SK-N-SH treated with all-trans-retinoic acid at 6 μM for 48 hours (cell line): ENCODE measurements around the gene LHX6.

ENCODE experiments used
- ATAC-seq: fragments of 200-7000 bp; cut with Tn5 transposase; 3 replicates; pipeline ENCODE4 v1.9.1; 2020; ENCODE audit warnings: mild to moderate bottlenecking, moderate library complexity
- ARNTL ChIP-seq: fragments of 450-650 bp; formaldehyde crosslinking; IDR thresholded peaks from 2 replicates; pipeline ENCODE4 v1.5.0; 2020; ENCODE audit warnings: low read depth, mild to moderate bottlenecking, moderate library complexity, borderline replicate concordance
- BACH2 ChIP-seq: fragments of 250-450 bp; sonication (Bioruptor Pico); IDR thresholded peaks from 2 replicates; pipeline ENCODE4 v1.9.0; 2021; ENCODE audit warnings: mild to moderate bottlenecking, borderline replicate concordance
- CREB5 ChIP-seq: fragments of 250-450 bp; sonication (Bioruptor Pico); IDR thresholded peaks from 2 replicates; pipeline ENCODE4 v1.5.1; 2020; ENCODE audit warnings: low read depth, mild to moderate bottlenecking, moderate library complexity
- CSDC2 ChIP-seq: fragments of 250-450 bp; sonication (Bioruptor Pico); IDR thresholded peaks from 2 replicates; pipeline ENCODE4 v1.5.0; 2020; ENCODE audit warnings: mild to moderate bottlenecking, moderate library complexity
- ESRRG ChIP-seq: fragments of 250-450 bp; sonication (Bioruptor Pico); IDR thresholded peaks from 2 replicates; pipeline ENCODE4 v1.6.1; 2021; ENCODE audit warnings: mild to moderate bottlenecking
- GLIS3 ChIP-seq: fragments of 250-450 bp; sonication (Bioruptor Pico); IDR thresholded peaks from 2 replicates; pipeline ENCODE4 v1.5.0; 2020; ENCODE audit warnings: mild to moderate bottlenecking, moderate library complexity
- ISL1 ChIP-seq: fragments of 250-450 bp; sonication (Bioruptor Pico); IDR thresholded peaks from 2 replicates; pipeline ENCODE4 v2.1.2; 2022; ENCODE audit warnings: mild to moderate bottlenecking, moderate library complexity
- OSR1 ChIP-seq: fragments of 250-450 bp; sonication (Bioruptor Pico); IDR thresholded peaks from 2 replicates; pipeline ENCODE4 v1.8.0; 2022; ENCODE audit warnings: moderate library complexity, mild to moderate bottlenecking, inconsistent platforms
- PATZ1 ChIP-seq: fragments of 250-450 bp; sonication (Bioruptor Pico); IDR thresholded peaks from 2 replicates; pipeline ENCODE4 v1.8.0; 2020; ENCODE audit warnings: mild to moderate bottlenecking, moderate library complexity, borderline replicate concordance
- POU6F1 ChIP-seq: fragments of 250-450 bp; sonication (Bioruptor Pico); IDR thresholded peaks from 2 replicates; pipeline ENCODE4 v1.8.0; 2021; ENCODE audit warnings: low read depth, mild to moderate bottlenecking, moderate library complexity, borderline replicate concordance
- PPARA ChIP-seq: fragments of 250-450 bp; sonication (Bioruptor Pico); IDR thresholded peaks from 2 replicates; pipeline ENCODE4 v1.5.0; 2020; ENCODE audit warnings: mild to moderate bottlenecking, borderline replicate concordance
- RARB ChIP-seq: fragments of 250-450 bp; sonication (Bioruptor Pico); IDR thresholded peaks from 2 replicates; pipeline ENCODE4 v1.8.0; 2021; ENCODE audit warnings: mild to moderate bottlenecking, moderate library complexity
- TCF4 ChIP-seq: fragments of 250-450 bp; sonication (Bioruptor Pico); IDR thresholded peaks from 2 replicates; pipeline ENCODE4 v1.8.0; 2021; ENCODE audit warnings: mild to moderate bottlenecking, moderate library complexity, borderline replicate concordance
- TOX ChIP-seq: fragments of 250-450 bp; sonication (Bioruptor Pico); IDR thresholded peaks from 2 replicates; pipeline ENCODE4 v1.8.0; 2021; ENCODE audit warnings: mild to moderate bottlenecking, moderate library complexity, borderline replicate concordance
- ZC3H10 ChIP-seq: fragments of 250-450 bp; sonication (Bioruptor Pico); IDR thresholded peaks from 2 replicates; pipeline ENCODE4 v1.5.1; 2021; ENCODE audit warnings: mild to moderate bottlenecking, moderate library complexity
- ZFP3 ChIP-seq: fragments of 250-450 bp; sonication (Bioruptor Pico); IDR thresholded peaks from 2 replicates; pipeline ENCODE4 v1.5.0; 2020; ENCODE audit warnings: mild to moderate bottlenecking, moderate library complexity
- ZFP30 ChIP-seq: fragments of 450-650 bp; formaldehyde crosslinking; IDR thresholded peaks from 2 replicates; pipeline ENCODE4 v1.5.0; 2022; ENCODE audit warnings: mild to moderate bottlenecking, moderate library complexity
- ZNF565 ChIP-seq: fragments of 450-650 bp; formaldehyde crosslinking; conservative IDR thresholded peaks from 2 replicates; pipeline ENCODE4 v1.5.0; 2020; ENCODE audit warnings: low read depth, mild to moderate bottlenecking, moderate library complexity
- ZNF70 ChIP-seq: fragments of 450-650 bp; formaldehyde crosslinking; IDR thresholded peaks from 2 replicates; pipeline ENCODE4 v1.5.0; 2020; ENCODE audit warnings: mild to moderate bottlenecking, moderate library complexity
- ZNF8 ChIP-seq: fragments of 450-650 bp; formaldehyde crosslinking; IDR thresholded peaks from 2 replicates; pipeline ENCODE4 v1.5.0; 2020; ENCODE audit warnings: mild to moderate bottlenecking, moderate library complexity
- TF ChIP-seq, protein P1 (sequence below): fragments of 250-450 bp; sonication (Bioruptor Pico); IDR thresholded peaks from 2 replicates; pipeline ENCODE4 v1.5.1; 2021; ENCODE audit warnings: mild to moderate bottlenecking, moderate library complexity
- TF ChIP-seq, protein P2 (sequence below): fragments of 250-450 bp; sonication (Bioruptor Pico); IDR thresholded peaks from 2 replicates; pipeline ENCODE4 v1.5.0; 2020; ENCODE audit warnings: mild to moderate bottlenecking, moderate library complexity

Gene LHX6

GRCh38 chr9:122216138-122216797 is 12.5 kb downstream of the LHX6 start:
- TF ChIP-seq PPARA (CRISPR knock-in tag) (no peak), ARNTL (no peak), ZFP30 (CRISPR knock-in tag) (no peak), ZNF70 (CRISPR knock-in tag) (no peak), CREB5 (CRISPR knock-in tag) (no peak), OSR1 (CRISPR knock-in tag) (no peak), BACH2 (CRISPR knock-in tag) (no peak), GLIS3 (CRISPR knock-in tag) (no peak), POU6F1 (CRISPR knock-in tag) (no peak), CSDC2 (CRISPR knock-in tag) (no peak), ZFP3 (CRISPR knock-in tag) (no peak), ZNF8 (CRISPR knock-in tag) (no peak), ISL1 (CRISPR knock-in tag) (no peak), ZC3H10 (CRISPR knock-in tag) (no peak), RARB (CRISPR knock-in tag) (no peak), TCF4 (CRISPR knock-in tag) (no peak), ZNF565 (CRISPR knock-in tag) (no peak), PATZ1 (CRISPR knock-in tag) (no peak)
- TF ChIP-seq, protein P1, sequence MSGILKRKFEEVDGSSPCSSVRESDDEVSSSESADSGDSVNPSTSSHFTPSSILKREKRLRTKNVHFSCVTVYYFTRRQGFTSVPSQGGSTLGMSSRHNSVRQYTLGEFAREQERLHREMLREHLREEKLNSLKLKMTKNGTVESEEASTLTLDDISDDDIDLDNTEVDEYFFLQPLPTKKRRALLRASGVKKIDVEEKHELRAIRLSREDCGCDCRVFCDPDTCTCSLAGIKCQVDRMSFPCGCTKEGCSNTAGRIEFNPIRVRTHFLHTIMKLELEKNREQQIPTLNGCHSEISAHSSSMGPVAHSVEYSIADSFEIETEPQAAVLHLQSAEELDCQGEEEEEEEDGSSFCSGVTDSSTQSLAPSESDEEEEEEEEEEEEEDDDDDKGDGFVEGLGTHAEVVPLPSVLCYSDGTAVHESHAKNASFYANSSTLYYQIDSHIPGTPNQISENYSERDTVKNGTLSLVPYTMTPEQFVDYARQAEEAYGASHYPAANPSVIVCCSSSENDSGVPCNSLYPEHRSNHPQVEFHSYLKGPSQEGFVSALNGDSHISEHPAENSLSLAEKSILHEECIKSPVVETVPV (CRISPR knock-in tag), result no peak
- TF ChIP-seq, protein P2, sequence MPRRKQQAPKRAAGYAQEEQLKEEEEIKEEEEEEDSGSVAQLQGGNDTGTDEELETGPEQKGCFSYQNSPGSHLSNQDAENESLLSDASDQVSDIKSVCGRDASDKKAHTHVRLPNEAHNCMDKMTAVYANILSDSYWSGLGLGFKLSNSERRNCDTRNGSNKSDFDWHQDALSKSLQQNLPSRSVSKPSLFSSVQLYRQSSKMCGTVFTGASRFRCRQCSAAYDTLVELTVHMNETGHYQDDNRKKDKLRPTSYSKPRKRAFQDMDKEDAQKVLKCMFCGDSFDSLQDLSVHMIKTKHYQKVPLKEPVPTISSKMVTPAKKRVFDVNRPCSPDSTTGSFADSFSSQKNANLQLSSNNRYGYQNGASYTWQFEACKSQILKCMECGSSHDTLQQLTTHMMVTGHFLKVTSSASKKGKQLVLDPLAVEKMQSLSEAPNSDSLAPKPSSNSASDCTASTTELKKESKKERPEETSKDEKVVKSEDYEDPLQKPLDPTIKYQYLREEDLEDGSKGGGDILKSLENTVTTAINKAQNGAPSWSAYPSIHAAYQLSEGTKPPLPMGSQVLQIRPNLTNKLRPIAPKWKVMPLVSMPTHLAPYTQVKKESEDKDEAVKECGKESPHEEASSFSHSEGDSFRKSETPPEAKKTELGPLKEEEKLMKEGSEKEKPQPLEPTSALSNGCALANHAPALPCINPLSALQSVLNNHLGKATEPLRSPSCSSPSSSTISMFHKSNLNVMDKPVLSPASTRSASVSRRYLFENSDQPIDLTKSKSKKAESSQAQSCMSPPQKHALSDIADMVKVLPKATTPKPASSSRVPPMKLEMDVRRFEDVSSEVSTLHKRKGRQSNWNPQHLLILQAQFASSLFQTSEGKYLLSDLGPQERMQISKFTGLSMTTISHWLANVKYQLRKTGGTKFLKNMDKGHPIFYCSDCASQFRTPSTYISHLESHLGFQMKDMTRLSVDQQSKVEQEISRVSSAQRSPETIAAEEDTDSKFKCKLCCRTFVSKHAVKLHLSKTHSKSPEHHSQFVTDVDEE (CRISPR knock-in tag), result no peak
- no peak for ATAC-seq

DNA sequence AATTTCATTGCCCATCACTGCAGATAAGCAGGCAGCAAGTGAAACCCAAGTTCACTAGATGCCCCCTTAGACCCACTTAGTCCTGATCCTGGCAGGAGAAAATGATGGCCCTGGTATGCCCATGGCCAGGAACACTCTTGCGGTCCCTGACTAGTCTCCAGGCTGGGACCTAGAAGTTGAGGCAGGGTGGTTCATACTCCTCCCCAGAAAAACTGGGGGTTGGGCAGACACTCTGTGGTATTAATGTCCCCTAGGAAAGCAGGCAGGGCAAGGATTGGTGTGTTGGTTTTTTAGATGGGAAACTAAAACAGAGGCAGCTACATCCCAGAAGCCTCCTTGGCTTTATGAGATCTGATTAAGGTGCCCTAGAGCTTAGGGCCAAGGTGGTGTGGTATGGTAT is 13.1 kb downstream of the LHX6 start:
- no peak for ATAC-seq
- TF ChIP-seq OSR1 (CRISPR knock-in tag), result no peak
- no peak for TF ChIP-seq ZFP30 (CRISPR knock-in tag)
- no peak for TF ChIP-seq TOX
- no peak for TF ChIP-seq ESRRG (CRISPR knock-in tag)
- TF ChIP-seq, protein P2 (CRISPR knock-in tag), result no peak
- TF ChIP-seq, protein P1 (CRISPR knock-in tag), result no peak
- TF ChIP-seq PATZ1 (CRISPR knock-in tag), result no peak
- TF ChIP-seq PPARA (CRISPR knock-in tag), result no peak
- TF ChIP-seq BACH2 (CRISPR knock-in tag), result no peak
- TF ChIP-seq TCF4 (CRISPR knock-in tag), result no peak
- TF ChIP-seq ZFP3 (CRISPR knock-in tag), result no peak
- no peak for TF ChIP-seq RARB (CRISPR knock-in tag)
- no peak for TF ChIP-seq ISL1 (CRISPR knock-in tag)
